ENCODE data around the gene RIT2.

DNA sequence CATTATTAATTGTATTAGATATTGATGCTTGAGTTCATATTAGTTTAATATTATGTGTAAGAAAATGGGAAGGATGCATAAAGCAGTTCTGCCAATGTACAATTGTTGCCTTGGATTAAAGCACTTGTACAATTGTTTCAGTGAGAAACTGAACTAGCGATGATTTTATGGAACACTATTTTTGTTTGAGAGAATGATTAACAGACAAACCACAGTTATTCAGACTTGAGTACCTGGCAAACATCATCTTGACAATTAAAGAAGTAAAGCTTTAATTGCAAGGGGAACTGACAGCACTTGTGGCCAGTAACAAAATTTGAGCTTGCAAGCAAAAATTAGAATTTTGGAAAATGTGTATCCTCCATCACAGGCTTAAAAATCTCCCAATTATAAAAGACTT, 214.3 kb downstream of the RIT2 start:
- TF ChIP-seq, protein P1, sequence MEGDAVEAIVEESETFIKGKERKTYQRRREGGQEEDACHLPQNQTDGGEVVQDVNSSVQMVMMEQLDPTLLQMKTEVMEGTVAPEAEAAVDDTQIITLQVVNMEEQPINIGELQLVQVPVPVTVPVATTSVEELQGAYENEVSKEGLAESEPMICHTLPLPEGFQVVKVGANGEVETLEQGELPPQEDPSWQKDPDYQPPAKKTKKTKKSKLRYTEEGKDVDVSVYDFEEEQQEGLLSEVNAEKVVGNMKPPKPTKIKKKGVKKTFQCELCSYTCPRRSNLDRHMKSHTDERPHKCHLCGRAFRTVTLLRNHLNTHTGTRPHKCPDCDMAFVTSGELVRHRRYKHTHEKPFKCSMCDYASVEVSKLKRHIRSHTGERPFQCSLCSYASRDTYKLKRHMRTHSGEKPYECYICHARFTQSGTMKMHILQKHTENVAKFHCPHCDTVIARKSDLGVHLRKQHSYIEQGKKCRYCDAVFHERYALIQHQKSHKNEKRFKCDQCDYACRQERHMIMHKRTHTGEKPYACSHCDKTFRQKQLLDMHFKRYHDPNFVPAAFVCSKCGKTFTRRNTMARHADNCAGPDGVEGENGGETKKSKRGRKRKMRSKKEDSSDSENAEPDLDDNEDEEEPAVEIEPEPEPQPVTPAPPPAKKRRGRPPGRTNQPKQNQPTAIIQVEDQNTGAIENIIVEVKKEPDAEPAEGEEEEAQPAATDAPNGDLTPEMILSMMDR (IDR thresholded peaks at IDR 0.05): no peak
- no peak for TF ChIP-seq POLR2A (IDR thresholded peaks at IDR 0.05)
